ENCODE results near the gene SMIM32. TPM values are rescaled to one million over a fixed set of nuclear protein-coding genes. Genes with fewer than 3 reads are reported as not detected.

The SMIM32 gene
- total RNA-seq, 1 experiment from 2014 or later = 0.31 TPM

GRCh38 chr5:136211282-136212040, 18.5 kb upstream of the SMIM32 start:
- H3K27ac ChIP-seq (ENCODE audit: low read length) = no peak overlapping the region
- TF ChIP-seq TCF7L2 (IDR thresholded peaks at IDR 0.05; ENCODE audit: low read depth, low read length) = no peak
- TF ChIP-seq, protein P1, sequence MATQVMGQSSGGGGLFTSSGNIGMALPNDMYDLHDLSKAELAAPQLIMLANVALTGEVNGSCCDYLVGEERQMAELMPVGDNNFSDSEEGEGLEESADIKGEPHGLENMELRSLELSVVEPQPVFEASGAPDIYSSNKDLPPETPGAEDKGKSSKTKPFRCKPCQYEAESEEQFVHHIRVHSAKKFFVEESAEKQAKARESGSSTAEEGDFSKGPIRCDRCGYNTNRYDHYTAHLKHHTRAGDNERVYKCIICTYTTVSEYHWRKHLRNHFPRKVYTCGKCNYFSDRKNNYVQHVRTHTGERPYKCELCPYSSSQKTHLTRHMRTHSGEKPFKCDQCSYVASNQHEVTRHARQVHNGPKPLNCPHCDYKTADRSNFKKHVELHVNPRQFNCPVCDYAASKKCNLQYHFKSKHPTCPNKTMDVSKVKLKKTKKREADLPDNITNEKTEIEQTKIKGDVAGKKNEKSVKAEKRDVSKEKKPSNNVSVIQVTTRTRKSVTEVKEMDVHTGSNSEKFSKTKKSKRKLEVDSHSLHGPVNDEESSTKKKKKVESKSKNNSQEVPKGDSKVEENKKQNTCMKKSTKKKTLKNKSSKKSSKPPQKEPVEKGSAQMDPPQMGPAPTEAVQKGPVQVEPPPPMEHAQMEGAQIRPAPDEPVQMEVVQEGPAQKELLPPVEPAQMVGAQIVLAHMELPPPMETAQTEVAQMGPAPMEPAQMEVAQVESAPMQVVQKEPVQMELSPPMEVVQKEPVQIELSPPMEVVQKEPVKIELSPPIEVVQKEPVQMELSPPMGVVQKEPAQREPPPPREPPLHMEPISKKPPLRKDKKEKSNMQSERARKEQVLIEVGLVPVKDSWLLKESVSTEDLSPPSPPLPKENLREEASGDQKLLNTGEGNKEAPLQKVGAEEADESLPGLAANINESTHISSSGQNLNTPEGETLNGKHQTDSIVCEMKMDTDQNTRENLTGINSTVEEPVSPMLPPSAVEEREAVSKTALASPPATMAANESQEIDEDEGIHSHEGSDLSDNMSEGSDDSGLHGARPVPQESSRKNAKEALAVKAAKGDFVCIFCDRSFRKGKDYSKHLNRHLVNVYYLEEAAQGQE (IDR thresholded peaks at IDR 0.05; ENCODE audit: insufficient read depth in 1 of 2, low read depth in 2 of 2, low read length in 1 of 2) = no peak
- BruUV-seq (replicated peaks) = no TSS peak
- no peaks in the 10 kb centered on the region; the same call in 1 of the 2 replicates for H3K4me1 ChIP-seq (ENCODE audit: control insufficient read depth, insufficient read depth, low read length)
- no peaks in the 10 kb centered on the region for H3K36me3 ChIP-seq (ENCODE audit: control insufficient read depth, insufficient read depth, low read length)
- ChIA-PET CTCF (interaction anchor here (0.7 kb wide), 1 partner anchor 20 kb away, joined by 4 read pairs; no protein-coding TSS in a partner anchor), POLR2A (no interaction called here)
- DNase-seq (ENCODE audit: low read depth, low spot score) (no peak), ATAC-seq (peak; percentile 28; the same call in 1 of the 2 replicates)
- no peak overlapping the region for H3K4me3 ChIP-seq (ENCODE audit: low read depth in 2 of 2, low read length in 2 of 2)
- H3K9me3 ChIP-seq (ENCODE audit: control insufficient read depth, insufficient read depth, low read depth, low read length) = no peaks in the 10 kb centered on the region
- in situ Hi-C loops (cut with HindIII; ENCODE audit: low pct_unique_long_range_greater_than_20kb, low sequenced_read_pairs) (no loop called here), intact Hi-C loops (cut with micrococcal nuclease; ENCODE audit: unreplicated experiment) (loop anchor here (2.0 kb wide), 1 partner anchor 325 kb away; no protein-coding TSS in a partner anchor)
- no peaks in the 10 kb centered on the region for H3K27me3 ChIP-seq (ENCODE audit: control insufficient read depth, insufficient read depth, low read length)

- no peak for TF ChIP-seq SIN3A (IDR thresholded peaks at IDR 0.05; ENCODE audit: borderline replicate concordance, insufficient read depth, low read depth, low read length)
- TF ChIP-seq, protein P1 (IDR thresholded peaks at IDR 0.05; ENCODE audit: insufficient read depth in 1 of 2, low read depth in 2 of 2, low read length in 1 of 2) = no peak
- TF ChIP-seq, protein P2, sequence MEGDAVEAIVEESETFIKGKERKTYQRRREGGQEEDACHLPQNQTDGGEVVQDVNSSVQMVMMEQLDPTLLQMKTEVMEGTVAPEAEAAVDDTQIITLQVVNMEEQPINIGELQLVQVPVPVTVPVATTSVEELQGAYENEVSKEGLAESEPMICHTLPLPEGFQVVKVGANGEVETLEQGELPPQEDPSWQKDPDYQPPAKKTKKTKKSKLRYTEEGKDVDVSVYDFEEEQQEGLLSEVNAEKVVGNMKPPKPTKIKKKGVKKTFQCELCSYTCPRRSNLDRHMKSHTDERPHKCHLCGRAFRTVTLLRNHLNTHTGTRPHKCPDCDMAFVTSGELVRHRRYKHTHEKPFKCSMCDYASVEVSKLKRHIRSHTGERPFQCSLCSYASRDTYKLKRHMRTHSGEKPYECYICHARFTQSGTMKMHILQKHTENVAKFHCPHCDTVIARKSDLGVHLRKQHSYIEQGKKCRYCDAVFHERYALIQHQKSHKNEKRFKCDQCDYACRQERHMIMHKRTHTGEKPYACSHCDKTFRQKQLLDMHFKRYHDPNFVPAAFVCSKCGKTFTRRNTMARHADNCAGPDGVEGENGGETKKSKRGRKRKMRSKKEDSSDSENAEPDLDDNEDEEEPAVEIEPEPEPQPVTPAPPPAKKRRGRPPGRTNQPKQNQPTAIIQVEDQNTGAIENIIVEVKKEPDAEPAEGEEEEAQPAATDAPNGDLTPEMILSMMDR (IDR thresholded peaks at IDR 0.05) = no peak
- no peak for TF ChIP-seq POLR2AphosphoS5 (IDR thresholded peaks at IDR 0.05; ENCODE audit: low read depth, low read length)
- TF ChIP-seq TCF7L2 (IDR thresholded peaks at IDR 0.05; ENCODE audit: low read depth, low read length) = no peak
- CTCF ChIA-PET = no interaction called here
- Histone ChIP-seq H3K36me3 (ENCODE audit: control insufficient read depth, insufficient read depth, low read length) (no peaks in the 10 kb centered on the region), H3K4me1 (ENCODE audit: control insufficient read depth, insufficient read depth, low read length) (no peaks in the 10 kb centered on the region; the same call in 1 of the 2 replicates), H3K4me3 (ENCODE audit: low read depth in 2 of 2, low read length in 2 of 2) (no peak overlapping the region), H3K9me3 (ENCODE audit: control insufficient read depth, insufficient read depth, low read depth, low read length) (peaks cover 6% of the 10 kb centered on the region; the same call in 1 of the 2 replicates), H3K27me3 (ENCODE audit: control insufficient read depth, insufficient read depth, low read length) (no peaks in the 10 kb centered on the region), H3K27ac (ENCODE audit: low read length) (no peak overlapping the region)
- intact Hi-C loops (cut with micrococcal nuclease; ENCODE audit: unreplicated experiment) (no loop called here), in situ Hi-C loops (cut with HindIII; ENCODE audit: low pct_unique_long_range_greater_than_20kb, low sequenced_read_pairs) (no loop called here)
- POLR2A ChIA-PET = no interaction called here
- DNase-seq (ENCODE audit: low read depth, low spot score) (no peak), ATAC-seq (no peak)
- BruUV-seq (replicated peaks) = no TSS peak
These were observed 17.3 kb upstream of the SMIM32 start for GRCh38 chr5:136210259-136210658.

All from Panc1 (cell line).